Stimulated activated CD4-positive, alpha-beta T cell treated with anti-CD3 and anti-CD28 coated beads, Interleukin-1b, Interleukin-23, amount 100 ng/mL, for 24 hours (primary cell): Measurements from ENCODE around the gene RAB11FIP5.
A peak's percentile ranks its signal among the peaks of the same experiment; 100 is the strongest.

Experiments used
- DNase-seq, 4 experiments: peaks; one replicate each; pipeline ENCODE4 v3.0.0-alpha.2; 2020; ENCODE audit warnings: low read depth in 4 of 4, low spot score in 1 of 4

Gene RAB11FIP5

GRCh38 chr2:73088211-73088610 lies 24.5 kb downstream of the RAB11FIP5 start:
- DNase-seq, result no peak

GRCh38 chr2:73087311-73087710 lies 25.4 kb downstream of the RAB11FIP5 start:
- no peak for DNase-seq

DNA sequence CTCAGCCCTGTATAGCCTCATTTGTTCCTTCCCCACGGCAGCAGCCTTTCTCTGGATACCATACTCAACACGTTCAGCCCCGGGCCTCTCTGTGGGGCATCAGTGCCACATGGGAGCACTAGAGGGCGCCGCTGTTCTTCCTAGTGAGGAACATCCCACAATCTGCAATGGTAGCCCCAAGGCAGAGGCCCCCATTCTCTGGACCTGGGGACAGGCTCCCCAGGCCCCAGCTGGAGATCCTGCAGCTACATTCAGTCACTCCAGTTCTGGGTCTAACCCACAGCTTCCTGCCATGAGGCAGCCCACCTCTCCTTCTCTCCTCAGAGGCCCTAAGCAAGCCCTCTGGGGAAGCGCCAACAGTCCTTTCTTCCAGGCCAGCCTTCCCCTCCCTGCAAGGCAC lies 27.1 kb downstream of the RAB11FIP5 start:
- peak; percentile 55 to 82 (median 73) for DNase-seq

DNA sequence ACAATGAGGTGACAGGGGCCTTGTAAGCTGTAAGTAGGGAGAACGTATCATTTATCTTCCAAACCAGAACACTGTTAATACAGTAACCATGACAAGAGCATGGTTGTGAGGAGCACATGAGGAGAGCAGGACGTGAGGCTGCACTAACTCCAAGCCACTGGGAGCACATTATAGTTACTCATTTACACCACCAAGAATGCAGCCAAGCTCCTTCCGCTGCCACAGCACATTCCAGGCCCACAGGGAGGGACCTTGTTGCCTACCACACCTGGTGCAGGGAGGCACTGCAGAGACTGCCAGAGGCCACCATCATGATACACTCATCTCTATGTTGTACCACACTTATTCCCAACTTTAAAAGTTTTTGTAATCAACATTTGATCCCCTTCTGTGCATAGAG lies 27.8 kb downstream of the RAB11FIP5 start:
- no peak for DNase-seq

- DNase-seq, result no peak
Measured at GRCh38 chr2:73083886-73084800, 28.6 kb downstream of the RAB11FIP5 start.

DNA sequence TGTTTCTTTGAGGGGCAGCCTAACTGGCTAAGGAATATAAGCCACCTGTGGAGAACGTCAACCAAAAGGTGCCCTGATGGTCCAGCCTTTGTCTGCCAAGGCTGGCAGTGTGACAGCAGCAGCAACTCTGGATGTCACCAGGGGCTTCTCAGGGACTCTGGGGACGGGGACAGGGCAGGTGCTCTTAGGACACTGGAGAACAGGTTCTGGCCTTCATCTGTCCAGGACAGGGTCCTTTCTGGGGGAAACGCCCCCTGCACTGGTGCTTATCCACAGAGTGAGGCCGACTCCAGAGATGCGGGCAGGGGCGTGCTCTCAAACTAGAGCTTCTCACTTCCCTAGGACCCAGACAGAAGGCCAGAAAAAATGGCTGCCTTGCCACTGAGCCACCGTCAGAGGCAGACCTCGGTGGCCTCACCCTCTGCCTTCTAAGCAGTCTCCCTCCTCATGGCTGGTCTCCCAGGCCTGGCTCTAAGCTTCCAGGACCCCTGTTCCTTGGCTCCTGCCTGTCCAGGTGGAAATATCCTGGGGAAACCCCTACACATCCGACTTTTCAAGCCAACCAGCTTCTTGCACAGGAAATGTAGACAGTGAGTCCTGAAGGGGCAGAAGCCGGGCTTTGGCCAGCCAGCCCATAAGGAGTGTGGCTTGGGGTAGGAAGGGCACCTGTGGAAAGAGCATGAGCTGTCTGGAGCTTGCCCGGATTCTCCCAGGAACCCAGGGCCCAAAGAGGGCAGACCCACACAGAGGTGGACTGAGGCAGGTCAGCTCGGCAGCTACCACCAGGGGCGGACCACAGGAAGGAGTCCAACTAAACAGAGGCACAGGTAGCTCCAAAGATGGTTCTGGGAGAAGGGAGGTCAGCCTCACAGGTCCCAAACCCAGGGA lies 30.0 kb downstream of the RAB11FIP5 start:
- no peak for DNase-seq

DNA sequence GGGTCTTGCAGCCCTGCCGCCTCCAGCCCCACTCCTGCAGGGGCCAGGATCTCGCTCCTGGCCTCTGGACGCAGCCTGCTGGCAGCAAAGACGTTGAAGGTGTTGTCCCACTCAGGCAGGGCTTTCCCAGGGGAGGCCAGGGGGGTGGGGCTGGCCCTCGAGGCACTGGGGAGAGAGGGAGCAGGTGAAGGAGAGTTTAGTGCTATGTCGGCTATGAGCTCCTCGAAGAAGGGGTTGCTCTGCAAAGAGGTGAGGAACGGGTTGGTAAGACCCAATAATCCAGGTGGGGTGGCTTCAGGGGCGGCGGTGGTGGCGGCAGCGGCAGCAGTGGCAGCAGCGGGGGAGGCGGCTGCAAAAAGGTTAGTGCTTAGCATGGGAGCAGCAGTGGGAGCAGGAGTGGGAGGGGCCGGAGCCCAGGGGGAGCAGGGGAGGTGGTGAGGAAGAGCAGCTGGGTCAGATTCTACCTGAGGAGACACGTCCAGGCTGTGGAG lies 31.5 kb downstream of the RAB11FIP5 start:
- no peak for DNase-seq

DNA sequence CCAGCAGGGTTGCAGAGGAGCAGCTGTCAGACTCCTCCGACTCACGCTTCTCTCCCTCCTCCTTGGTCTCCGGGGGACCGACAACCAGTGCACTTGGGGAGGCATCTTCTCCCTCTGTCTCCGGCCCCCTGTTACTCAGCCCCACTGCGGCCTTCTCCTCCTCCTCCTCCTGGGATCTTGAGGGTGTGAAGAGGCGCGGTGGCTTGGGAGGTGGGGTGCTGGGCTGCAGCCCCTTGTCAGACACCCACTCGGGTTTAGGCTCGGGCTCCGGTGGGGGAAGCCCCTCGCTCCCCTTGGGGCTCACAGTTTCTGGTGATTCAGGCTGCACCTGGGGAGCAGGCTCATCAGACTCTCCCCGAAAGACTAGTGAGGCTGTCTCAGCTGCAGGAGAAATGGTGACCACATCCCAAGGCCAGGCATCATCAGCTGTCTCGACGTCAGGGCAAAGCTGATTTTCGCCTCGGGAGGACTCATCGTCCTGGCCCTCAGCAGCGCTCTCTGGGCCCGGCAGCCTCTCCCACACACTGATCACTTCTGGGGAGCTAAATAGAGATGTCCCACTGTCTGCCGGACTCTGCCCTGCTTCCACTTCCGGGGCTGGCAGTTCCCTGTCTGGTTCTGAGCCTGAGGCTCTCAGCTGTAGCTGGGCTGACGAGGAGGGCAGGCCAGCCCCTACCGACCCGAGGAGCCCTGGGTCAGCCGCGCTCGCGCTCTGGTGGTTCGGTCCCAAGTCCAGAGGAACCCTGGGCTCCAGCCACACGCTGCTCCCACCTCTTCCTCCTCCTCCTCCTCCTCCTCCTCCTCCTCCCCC lies 32.2 kb downstream of the RAB11FIP5 start:
- no peak for DNase-seq

DNA sequence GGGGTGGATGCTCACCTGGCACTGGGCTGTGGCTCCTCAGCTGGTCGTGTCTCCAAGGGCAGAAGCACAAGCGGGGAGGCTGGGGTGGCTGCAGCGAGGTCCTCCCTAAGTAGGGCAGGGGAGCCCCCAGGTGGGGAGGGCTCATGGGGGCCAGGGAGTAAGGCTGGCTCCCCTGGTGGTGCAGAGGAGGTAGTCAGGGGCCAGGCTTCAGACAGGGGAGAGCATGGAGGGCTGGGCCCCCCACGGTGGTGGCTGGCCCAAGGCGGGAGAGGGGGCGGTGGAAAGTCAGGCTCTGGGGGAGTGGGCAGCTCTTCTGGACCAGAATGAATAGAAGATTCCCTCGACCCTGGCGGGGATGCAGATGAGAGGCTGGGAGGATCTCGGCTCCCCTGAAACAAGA lies 33.1 kb downstream of the RAB11FIP5 start:
- DNase-seq, result no peak

DNA sequence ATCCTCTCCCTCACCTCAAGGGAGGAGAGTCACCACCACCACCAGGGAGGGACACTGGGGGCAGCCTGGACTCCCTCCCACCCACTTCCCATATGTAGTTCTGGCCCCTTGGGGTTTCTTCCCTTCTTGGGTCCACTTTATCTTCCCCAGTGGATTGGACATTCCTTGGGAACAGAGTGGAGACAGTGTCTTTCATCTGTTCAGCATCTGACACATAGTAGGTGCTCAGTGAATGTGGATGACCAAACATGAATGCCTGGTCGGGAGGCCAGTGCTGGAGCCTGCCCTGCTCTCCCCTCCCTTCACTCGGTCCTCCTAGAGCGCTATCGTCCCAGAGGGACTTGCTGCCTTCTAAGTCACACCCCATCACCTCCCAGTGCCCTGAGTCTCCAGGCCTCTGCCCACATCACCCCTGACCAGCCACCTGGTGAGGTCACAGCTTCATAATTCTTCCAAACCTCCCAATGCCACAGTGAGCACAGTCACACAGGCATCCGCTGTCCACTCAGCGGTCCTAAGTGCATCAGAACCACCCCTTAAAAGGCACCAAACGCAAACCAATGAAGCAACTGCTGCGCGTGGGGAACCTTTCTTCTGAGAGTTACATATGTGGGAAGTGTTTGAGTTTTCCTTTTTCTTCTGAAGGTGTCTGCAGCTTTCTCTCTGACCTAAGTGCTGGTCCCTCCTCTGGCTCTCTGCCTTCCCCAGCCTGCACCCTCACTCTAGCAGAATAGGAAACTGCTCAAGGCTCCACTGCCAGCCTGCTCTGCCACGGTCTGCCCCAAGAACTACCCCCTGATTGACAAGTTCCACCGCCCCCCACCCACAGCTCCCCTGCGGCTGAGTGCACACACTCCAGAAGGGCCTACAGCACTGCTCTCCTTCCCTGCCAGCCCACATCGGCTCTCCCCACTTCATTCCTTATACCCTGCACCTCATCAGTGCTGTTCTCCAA lies 34.0 kb downstream of the RAB11FIP5 start:
- DNase-seq, result no peak

- DNase-seq, result no peak
Measured at GRCh38 chr2:73077424-73077795, 35.3 kb downstream of the RAB11FIP5 start.

DNA sequence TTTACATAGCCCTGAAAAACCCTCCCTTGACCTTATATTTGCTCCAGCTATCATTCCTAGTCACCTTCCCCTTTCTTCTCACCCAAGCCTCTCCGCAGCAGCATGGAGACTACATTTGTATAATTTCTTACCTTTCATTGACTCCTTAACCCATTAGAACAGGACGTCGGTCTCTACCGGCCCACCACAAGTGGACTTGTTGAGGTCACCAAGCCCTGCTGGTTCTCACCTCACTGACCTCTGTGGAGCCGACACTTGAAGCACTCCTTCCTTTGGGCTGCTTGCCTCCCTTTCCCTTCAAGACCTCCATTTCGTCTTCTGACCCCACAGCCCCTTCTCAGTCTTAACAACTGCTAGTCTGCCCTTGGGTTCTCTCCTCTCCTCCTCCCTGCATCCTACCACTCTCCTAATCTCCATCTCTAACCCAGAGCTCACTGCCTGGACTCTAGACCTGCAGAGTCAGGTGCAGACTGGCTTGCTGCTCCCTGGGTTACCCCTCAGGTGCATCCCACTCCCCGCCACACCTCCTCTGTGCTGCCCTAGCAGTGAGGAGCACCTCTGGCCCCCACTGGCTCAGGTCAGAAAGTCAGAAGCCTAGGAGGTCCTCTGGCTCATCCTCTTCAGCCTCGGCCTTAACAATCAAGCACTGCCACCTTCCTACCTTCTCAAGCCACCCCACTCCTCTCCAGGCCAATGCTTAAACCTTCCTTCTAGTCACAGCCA lies 35.9 kb downstream of the RAB11FIP5 start:
- DNase-seq, result no peak

- DNase-seq, result no peak
Measured at GRCh38 chr2:73075477-73076373, 37.0 kb downstream of the RAB11FIP5 start.

GRCh38 chr2:73074110-73075069 lies 38.4 kb downstream of the RAB11FIP5 start:
- no peak for DNase-seq

DNA sequence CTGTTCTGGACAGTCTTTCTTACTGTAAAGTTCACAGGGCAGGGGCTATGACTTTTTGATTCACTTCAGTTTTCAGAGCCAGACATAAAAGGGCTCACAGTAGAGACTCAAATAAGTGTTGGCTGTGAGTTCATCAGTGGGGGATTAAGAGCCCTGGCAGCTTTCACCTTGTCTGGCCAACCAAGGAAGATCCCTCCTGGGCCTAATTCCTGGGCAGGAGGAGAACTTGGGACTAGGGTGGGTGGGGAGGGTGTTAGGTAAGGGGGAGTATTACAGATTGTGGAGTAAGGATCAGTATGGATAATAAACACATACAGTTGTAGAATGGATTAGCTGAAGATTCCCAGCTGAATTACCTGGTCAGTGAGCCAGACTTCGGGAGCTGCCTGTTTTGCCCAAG lies 40.3 kb downstream of the RAB11FIP5 start:
- no peak for DNase-seq

DNA sequence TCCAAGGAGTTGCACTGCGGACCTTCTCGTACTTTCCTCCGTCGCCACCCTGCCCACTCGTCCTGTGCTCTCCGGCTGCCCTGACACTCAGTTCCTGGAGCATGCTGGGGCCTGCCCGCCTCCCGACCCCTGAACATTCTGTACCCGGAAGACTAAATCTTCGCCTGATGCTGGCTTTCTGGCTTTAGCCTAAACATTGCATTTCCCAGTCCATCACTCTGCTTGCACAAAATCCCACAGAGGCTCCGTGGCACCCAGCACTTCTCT lies 40.7 kb downstream of the RAB11FIP5 start:
- no peak for DNase-seq

GRCh38 chr2:73071360-73072128 lies 41.2 kb downstream of the RAB11FIP5 start, which contains the start of gene SFXN5:
Gene SFXN5 (minus strand): TSS chr2:73071712. CDS start chr2:73071705, 7 bp downstream.
- peak; percentile 85 to 96 (median 94) for DNase-seq
